PC-3 (cell line): ENCODE data around the gene RHOG.

Source experiments
- CTCF ChIP-seq: fragments of 300-600 bp; sonication (generic); conservative IDR thresholded peaks from 2 replicates; pipeline ENCODE4 v1.5.1; 2017; ENCODE audit warnings: antibody characterized with exemption, low read depth, mild to moderate bottlenecking, low read length
- EZH2 ChIP-seq: fragments of 300-600 bp; sonication (generic); IDR thresholded peaks from one replicate; pipeline ENCODE4 v1.6.1; 2017; ENCODE audit warnings: antibody characterized with exemption, mild to moderate bottlenecking, low read length; ENCODE audit not compliant: unreplicated experiment
- EZH2phosphoT487 ChIP-seq: fragments of 300-600 bp; sonication (generic); IDR thresholded peaks from 2 replicates; pipeline ENCODE4 v1.6.1; 2018; ENCODE audit warnings: mild to moderate bottlenecking, antibody characterized with exemption, low read length, borderline replicate concordance

- TF ChIP-seq CTCF, result no peak
- no peak for TF ChIP-seq EZH2phosphoT487
- TF ChIP-seq EZH2, result no peak
Measured at GRCh38 chr11:3854660-3854976, 13.9 kb upstream of the RHOG start.
